HFFc6 (cell line): ENCODE measurements around the gene PRDM16. TPM values are rescaled to one million over a fixed set of nuclear protein-coding genes. Genes with fewer than 3 reads are reported as not detected.

Experiments used
- DNase-seq: peaks from one replicate; pipeline ENCODE4 v3.0.0-alpha.2; 2018
- H3K27ac Mint-ChIP-seq: 2 replicates; pipeline ENCODE4 v1.8.0; 2020; ENCODE audit warnings: mild to moderate bottlenecking, mixed read lengths
- H3K27me3 Mint-ChIP-seq: 2 replicates; pipeline ENCODE4 v1.8.0; 2021; ENCODE audit warnings: mild to moderate bottlenecking, moderate library complexity, mixed read lengths; ENCODE audit not compliant: insufficient read depth
- H3K36me3 Mint-ChIP-seq: 2 replicates; pipeline ENCODE4 v1.8.0; 2021; ENCODE audit warnings: low read depth, mixed read lengths
- H3K4me1 Mint-ChIP-seq: 2 replicates; pipeline ENCODE4 v1.8.0; 2020; ENCODE audit warnings: low read depth, mixed read lengths
- H3K4me3 Mint-ChIP-seq: 2 replicates; pipeline ENCODE4 v1.8.0; 2020; ENCODE audit warnings: mild to moderate bottlenecking, moderate library complexity, mixed read lengths
- H3K9me3 Mint-ChIP-seq: 2 replicates; pipeline ENCODE4 v1.8.0; 2020; ENCODE audit warnings: mild to moderate bottlenecking, mixed read lengths
- total RNA-seq, 6 experiments: library from RNA; stranded (reverse); fragmentation: NEBNext Ultra II Directional; extraction: Animal tissue kit (Norgen Biotek cat#: 25700); gene quantifications; 2 replicates in 1 of 6; 3 replicates in 5 of 6; pipeline ENCODE4 v1.2.3, GENCODE V29; 2021
- TF ChIP-seq, protein P1 (sequence below): fragments of 200-600 bp; sonication (generic); IDR thresholded peaks from 2 replicates; pipeline ENCODE4 v1.5.0; 2021; ENCODE audit warnings: antibody characterized with exemption, mild to moderate bottlenecking

Gene PRDM16
- total RNA-seq, 6 experiments from 2014 or later: not detected

DNA sequence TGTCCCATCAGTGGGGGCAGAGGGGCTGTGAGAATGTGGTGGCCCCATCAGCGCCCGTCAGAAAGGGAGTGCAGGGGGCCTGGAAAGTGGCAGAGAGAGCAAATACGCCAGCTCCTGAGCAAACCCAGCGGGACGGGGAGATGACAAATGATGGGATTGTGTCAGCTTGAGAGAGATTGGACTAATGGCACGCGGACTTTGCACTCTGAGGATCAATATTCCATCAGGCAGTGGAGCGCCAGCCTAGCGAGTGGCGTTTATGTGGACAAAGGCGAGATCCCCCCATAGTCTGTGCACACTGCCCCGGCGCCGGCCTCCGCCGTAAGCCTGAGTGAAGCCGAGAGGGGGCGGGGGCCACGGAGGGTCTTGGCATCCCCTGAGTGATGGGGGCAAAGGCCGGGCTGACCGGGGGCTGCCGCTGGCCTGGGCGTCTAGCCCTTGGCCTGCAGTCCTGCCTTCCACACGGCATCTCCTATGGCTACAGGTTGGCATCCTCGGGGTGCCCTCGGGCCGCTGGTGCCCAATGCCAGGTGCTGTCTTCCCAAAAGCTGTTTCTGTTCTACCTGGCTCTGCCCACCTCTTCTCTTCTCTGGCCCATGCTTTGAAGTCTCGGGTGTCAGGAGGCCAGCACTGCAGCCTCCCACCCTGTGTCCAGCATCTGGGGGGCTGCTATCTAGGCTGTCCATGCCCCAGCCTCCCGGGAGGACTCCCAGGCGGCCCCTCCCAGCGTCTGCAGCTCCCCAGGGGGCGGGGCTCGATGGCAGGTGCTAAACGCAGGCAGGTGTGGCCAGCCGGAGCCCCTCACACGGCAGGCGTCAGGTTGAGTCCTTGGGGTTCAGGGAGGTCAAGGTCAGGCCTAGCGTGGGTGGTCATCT is 46.5 kb downstream of the PRDM16 start:
- Mint-ChIP-seq H3K27ac (no peak overlapping the region), H3K9me3 (peaks cover 31% of the 10 kb centered on the region), H3K36me3 (no peaks in the 10 kb centered on the region), H3K4me1 (no peaks in the 10 kb centered on the region), H3K4me3 (no peak overlapping the region), H3K27me3 (peaks cover 3% of the 10 kb centered on the region)
- TF ChIP-seq, protein P1, sequence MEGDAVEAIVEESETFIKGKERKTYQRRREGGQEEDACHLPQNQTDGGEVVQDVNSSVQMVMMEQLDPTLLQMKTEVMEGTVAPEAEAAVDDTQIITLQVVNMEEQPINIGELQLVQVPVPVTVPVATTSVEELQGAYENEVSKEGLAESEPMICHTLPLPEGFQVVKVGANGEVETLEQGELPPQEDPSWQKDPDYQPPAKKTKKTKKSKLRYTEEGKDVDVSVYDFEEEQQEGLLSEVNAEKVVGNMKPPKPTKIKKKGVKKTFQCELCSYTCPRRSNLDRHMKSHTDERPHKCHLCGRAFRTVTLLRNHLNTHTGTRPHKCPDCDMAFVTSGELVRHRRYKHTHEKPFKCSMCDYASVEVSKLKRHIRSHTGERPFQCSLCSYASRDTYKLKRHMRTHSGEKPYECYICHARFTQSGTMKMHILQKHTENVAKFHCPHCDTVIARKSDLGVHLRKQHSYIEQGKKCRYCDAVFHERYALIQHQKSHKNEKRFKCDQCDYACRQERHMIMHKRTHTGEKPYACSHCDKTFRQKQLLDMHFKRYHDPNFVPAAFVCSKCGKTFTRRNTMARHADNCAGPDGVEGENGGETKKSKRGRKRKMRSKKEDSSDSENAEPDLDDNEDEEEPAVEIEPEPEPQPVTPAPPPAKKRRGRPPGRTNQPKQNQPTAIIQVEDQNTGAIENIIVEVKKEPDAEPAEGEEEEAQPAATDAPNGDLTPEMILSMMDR: no peak
- no peak for DNase-seq

DNA sequence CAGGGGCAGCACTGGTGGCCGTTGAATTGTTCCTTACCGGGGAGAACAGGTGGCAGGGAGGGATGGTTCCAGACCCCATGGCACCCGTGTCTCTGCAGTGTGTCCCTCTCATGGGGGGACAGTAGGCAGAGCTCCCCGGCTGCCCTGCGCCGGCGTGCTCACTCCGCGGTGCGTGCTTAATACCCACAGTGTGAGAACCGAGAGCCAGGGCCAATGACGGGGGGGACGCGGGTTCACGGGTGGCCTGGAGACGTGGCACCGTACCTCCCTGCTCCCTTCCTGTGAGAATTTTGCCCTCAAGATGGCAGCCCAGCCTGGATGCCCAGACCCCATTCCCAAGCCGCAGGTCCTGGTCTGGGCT is 47.1 kb downstream of the PRDM16 start:
- Mint-ChIP-seq H3K9me3 (peaks cover 36% of the 10 kb centered on the region), H3K27me3 (peaks cover 3% of the 10 kb centered on the region), H3K4me3 (no peak overlapping the region), H3K27ac (no peak overlapping the region), H3K36me3 (no peaks in the 10 kb centered on the region), H3K4me1 (no peaks in the 10 kb centered on the region)
- no peak for DNase-seq
- TF ChIP-seq, protein P1: no peak

DNA sequence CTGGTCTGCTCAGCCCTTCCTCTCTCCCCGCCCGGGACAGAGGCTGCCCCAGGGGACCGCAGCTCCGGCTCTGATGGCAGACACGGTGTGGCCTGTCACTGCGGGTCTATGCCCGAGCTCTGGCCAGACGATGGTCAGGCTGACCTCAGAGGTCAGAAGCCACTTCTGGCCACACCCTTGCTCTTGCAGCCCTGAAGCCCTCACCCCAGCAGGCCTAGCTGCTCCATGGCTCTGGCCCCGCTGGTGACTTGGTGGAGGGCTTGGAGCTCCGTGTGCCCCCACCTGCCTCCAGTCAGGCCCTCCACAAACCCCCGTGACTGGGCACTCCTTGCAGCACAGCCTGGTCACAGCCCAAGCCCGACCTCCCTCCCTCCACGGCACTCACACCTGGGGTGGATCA is 47.6 kb downstream of the PRDM16 start:
- no peak overlapping the region for H3K4me3 Mint-ChIP-seq
- H3K27me3 Mint-ChIP-seq: peaks cover 6% of the 10 kb centered on the region
- H3K4me1 Mint-ChIP-seq: no peaks in the 10 kb centered on the region
- no peaks in the 10 kb centered on the region for H3K36me3 Mint-ChIP-seq
- TF ChIP-seq, protein P1: no peak
- no peak for DNase-seq
- H3K27ac Mint-ChIP-seq: no peak overlapping the region
- H3K9me3 Mint-ChIP-seq: peaks cover 36% of the 10 kb centered on the region

DNA sequence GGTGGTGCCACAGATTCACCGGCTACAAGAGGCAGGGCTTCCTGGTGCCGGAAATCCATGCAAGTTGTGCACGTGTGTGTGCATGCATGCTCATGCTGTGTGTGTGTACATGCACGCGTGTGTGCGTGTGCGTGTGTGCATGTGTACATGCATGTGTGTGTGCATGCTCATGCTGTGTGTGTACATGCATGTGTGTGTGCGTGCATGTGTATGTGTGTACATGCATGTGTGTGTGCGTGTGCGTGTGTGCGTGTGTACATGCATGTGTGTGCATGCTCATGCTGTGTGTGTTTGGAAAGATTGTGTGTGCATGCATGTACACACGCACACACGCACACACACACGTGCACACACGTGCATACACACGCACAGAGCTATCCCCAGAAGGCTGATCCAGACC is 48.9 kb downstream of the PRDM16 start:
- DNase-seq: no peak
- no peaks in the 10 kb centered on the region for H3K36me3 Mint-ChIP-seq
- H3K4me3 Mint-ChIP-seq: no peak overlapping the region
- H3K4me1 Mint-ChIP-seq: no peaks in the 10 kb centered on the region
- peaks cover 9% of the 10 kb centered on the region for H3K27me3 Mint-ChIP-seq
- H3K9me3 Mint-ChIP-seq: peaks cover 30% of the 10 kb centered on the region
- H3K27ac Mint-ChIP-seq: no peak overlapping the region
- TF ChIP-seq, protein P1: no peak

DNA sequence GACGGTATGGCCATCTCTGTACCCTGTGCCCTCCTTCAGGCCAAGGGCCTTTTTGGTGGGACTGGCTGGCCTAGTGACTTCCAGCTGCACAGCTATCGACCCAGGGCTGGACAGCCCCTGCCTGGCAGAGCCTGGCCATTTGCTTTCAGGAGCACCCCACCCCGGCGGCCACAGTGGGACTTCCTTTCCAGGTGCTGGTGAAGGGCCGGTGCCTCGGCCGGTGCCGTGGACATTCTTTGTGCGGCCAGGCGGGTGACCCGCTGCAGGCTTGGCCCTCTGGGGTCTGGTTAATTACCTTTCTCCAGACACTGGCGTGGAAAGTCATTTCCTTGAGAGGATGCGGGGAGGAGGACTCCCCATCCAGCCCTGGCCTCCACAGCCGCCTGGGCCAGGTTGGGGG is 50.1 kb downstream of the PRDM16 start:
- TF ChIP-seq, protein P1: no peak
- Mint-ChIP-seq H3K36me3 (no peaks in the 10 kb centered on the region), H3K9me3 (peaks cover 24% of the 10 kb centered on the region), H3K27ac (no peak overlapping the region), H3K4me1 (no peaks in the 10 kb centered on the region), H3K27me3 (peaks cover 14% of the 10 kb centered on the region), H3K4me3 (no peak overlapping the region)
- DNase-seq: no peak
